ENCODE data around the gene NXNL1.
"Not testable (repeated sequence)": the region's sequence is repeated elsewhere in the genome, so short reads cannot be mapped to it uniquely, and the experiment has no call there.

NXNL1 gene, protein sequence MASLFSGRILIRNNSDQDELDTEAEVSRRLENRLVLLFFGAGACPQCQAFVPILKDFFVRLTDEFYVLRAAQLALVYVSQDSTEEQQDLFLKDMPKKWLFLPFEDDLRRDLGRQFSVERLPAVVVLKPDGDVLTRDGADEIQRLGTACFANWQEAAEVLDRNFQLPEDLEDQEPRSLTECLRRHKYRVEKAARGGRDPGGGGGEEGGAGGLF

GRCh38 chr19:17460372-17461230 lies at the start of gene NXNL1:
Gene NXNL1 (minus strand): TSS chr19:17460926. CDS start chr19:17460869, 57 bp downstream.
- no peaks in the 10 kb centered on the region for H3F3A ChIP-seq (ENCODE audit: insufficient read depth, low read length)
- no peak within 1 kb of the TSS for H3K4me2 ChIP-seq (ENCODE audit: low read depth, low read length)
- H3K9me2 ChIP-seq (replicated peaks; ENCODE audit: insufficient read depth, low read length): no peaks in the 10 kb centered on the region
- TF ChIP-seq EZH2 (optimal IDR thresholded peaks at IDR 0.05; ENCODE audit: low read depth, low read length): no peak
- no peak for TF ChIP-seq CTCF (IDR thresholded peaks at IDR 0.05; ENCODE audit: low read length)
- no peak for TF ChIP-seq EZH2phosphoT487 (IDR thresholded peaks at IDR 0.05; ENCODE audit: low read length)
- no peaks in the 10 kb centered on the region for H3K36me3 ChIP-seq (replicated peaks; ENCODE audit: insufficient read depth, low read length)
- H3K79me2 ChIP-seq (ENCODE audit: low read length): no peaks in the 10 kb centered on the region
- H3K9ac ChIP-seq (ENCODE audit: low read length): no peak within 1 kb of the TSS
- no peaks in the 10 kb centered on the region for H3K9me3 ChIP-seq (replicated peaks; ENCODE audit: insufficient read depth, low read length)
- peaks cover 5% of the 10 kb centered on the region; the same call in 1 of the 2 replicates for H3K4me1 ChIP-seq (ENCODE audit: low read length)
- H3K27ac ChIP-seq (ENCODE audit: low read length): no peak within 1 kb of the TSS
- H4K20me1 ChIP-seq (ENCODE audit: insufficient read depth, low read length): no peaks in the 10 kb centered on the region
- peaks cover 71% of the 10 kb centered on the region for H3K27me3 ChIP-seq (replicated peaks; ENCODE audit: insufficient read depth, low read length)
- no peak for DNase-seq
- no peak within 1 kb of the TSS for H3K4me3 ChIP-seq (ENCODE audit: low read length)
- H2AFZ ChIP-seq (ENCODE audit: low read length): no peak within 1 kb of the TSS

DNA sequence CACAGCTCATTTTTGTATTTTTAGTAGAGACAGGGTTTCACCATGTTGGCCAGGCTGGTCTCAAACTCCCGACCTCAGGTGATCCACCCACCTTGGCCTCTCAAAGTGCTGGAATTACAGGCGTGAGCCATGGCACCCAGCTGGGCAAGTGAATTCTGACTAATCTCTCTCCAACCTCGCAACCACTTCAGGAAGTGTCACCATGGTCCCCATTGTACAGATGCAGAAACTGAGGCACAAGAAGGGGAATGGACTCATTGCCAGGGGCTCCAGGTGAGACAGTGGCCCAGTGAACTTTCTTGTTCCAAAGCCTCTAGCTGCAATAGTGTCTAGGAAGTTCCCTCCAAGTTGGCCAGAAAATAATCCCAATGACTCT lies 47.8 kb upstream of the NXNL1 start:
- not testable (repeated sequence) for H3K36me3 ChIP-seq (replicated peaks; ENCODE audit: insufficient read depth, low read length); H3F3A ChIP-seq (ENCODE audit: insufficient read depth, low read length); DNase-seq; H3K4me3 ChIP-seq (ENCODE audit: low read length); H3K9ac ChIP-seq (ENCODE audit: low read length); H4K20me1 ChIP-seq (ENCODE audit: insufficient read depth, low read length); H3K9me3 ChIP-seq (replicated peaks; ENCODE audit: insufficient read depth, low read length); H3K27ac ChIP-seq (ENCODE audit: low read length); H3K4me1 ChIP-seq (ENCODE audit: low read length); H3K27me3 ChIP-seq (replicated peaks; ENCODE audit: insufficient read depth, low read length); H2AFZ ChIP-seq (ENCODE audit: low read length); H3K4me2 ChIP-seq (ENCODE audit: low read depth, low read length); H3K9me2 ChIP-seq (replicated peaks; ENCODE audit: insufficient read depth, low read length)
- peaks cover 13% of the 10 kb centered on the region for H3K79me2 ChIP-seq (ENCODE audit: low read length)

DNA sequence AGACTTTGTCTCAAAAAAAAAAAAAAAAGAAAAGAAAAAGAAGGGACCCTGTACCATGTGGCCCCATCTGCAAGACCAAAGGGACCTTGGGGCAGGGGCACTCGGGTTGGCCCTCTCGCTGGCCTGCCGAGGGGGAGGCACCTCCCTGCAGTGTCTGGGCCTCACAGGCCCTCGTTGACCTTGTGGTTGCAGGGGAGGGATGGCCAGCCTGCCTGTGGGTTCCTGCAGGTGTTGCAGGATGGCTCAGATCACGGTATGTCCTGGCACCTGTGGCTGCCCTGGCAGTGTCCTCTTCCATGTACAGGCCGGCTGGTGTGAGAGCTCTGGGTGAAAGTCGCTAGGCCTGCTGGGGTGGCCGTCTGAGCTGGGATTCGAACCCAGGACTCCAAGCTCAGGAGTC lies 46.0 kb upstream of the NXNL1 start:
- H3K4me3 ChIP-seq (ENCODE audit: low read length): no peak overlapping the region
- no peaks in the 10 kb centered on the region for H3K4me1 ChIP-seq (ENCODE audit: low read length)
- H2AFZ ChIP-seq (ENCODE audit: low read length): no peak overlapping the region
- H3F3A ChIP-seq (ENCODE audit: insufficient read depth, low read length): peaks cover 4% of the 10 kb centered on the region; the same call in 1 of the 2 replicates
- H3K9me2 ChIP-seq (replicated peaks; ENCODE audit: insufficient read depth, low read length): no peaks in the 10 kb centered on the region
- H3K36me3 ChIP-seq (replicated peaks; ENCODE audit: insufficient read depth, low read length): no peaks in the 10 kb centered on the region
- TF ChIP-seq CTCF (IDR thresholded peaks at IDR 0.05; ENCODE audit: low read length) (no peak), EZH2 (optimal IDR thresholded peaks at IDR 0.05; ENCODE audit: low read depth, low read length) (no peak), EZH2phosphoT487 (IDR thresholded peaks at IDR 0.05; ENCODE audit: low read length) (no peak)
- H3K27me3 ChIP-seq (replicated peaks; ENCODE audit: insufficient read depth, low read length): no peaks in the 10 kb centered on the region
- H3K9ac ChIP-seq (ENCODE audit: low read length): no peak overlapping the region
- H3K27ac ChIP-seq (ENCODE audit: low read length): no peak overlapping the region
- no peak overlapping the region for H3K4me2 ChIP-seq (ENCODE audit: low read depth, low read length)
- no peaks in the 10 kb centered on the region for H4K20me1 ChIP-seq (ENCODE audit: insufficient read depth, low read length)
- no peak for DNase-seq
- no peaks in the 10 kb centered on the region for H3K9me3 ChIP-seq (replicated peaks; ENCODE audit: insufficient read depth, low read length)
- peaks cover 13% of the 10 kb centered on the region for H3K79me2 ChIP-seq (ENCODE audit: low read length)

GRCh38 chr19:17505223-17505622 lies 44.5 kb upstream of the NXNL1 start:
- Histone ChIP-seq H2AFZ (ENCODE audit: low read length) (no peak overlapping the region), H4K20me1 (ENCODE audit: insufficient read depth, low read length) (no peaks in the 10 kb centered on the region), H3K9ac (ENCODE audit: low read length) (no peak overlapping the region), H3F3A (ENCODE audit: insufficient read depth, low read length) (no peaks in the 10 kb centered on the region), H3K4me3 (ENCODE audit: low read length) (no peak overlapping the region), H3K27ac (ENCODE audit: low read length) (no peak overlapping the region), H3K79me2 (ENCODE audit: low read length) (peaks cover 7% of the 10 kb centered on the region), H3K36me3 (replicated peaks; ENCODE audit: insufficient read depth, low read length) (no peaks in the 10 kb centered on the region), H3K9me3 (replicated peaks; ENCODE audit: insufficient read depth, low read length) (no peaks in the 10 kb centered on the region), H3K4me2 (ENCODE audit: low read depth, low read length) (no peak overlapping the region), H3K9me2 (replicated peaks; ENCODE audit: insufficient read depth, low read length) (no peaks in the 10 kb centered on the region), H3K27me3 (replicated peaks; ENCODE audit: insufficient read depth, low read length) (peaks cover 4% of the 10 kb centered on the region; the same call in 1 of the 2 replicates), H3K4me1 (ENCODE audit: low read length) (no peaks in the 10 kb centered on the region)
- TF ChIP-seq EZH2phosphoT487 (IDR thresholded peaks at IDR 0.05; ENCODE audit: low read length) (no peak), CTCF (IDR thresholded peaks at IDR 0.05; ENCODE audit: low read length) (no peak), EZH2 (optimal IDR thresholded peaks at IDR 0.05; ENCODE audit: low read depth, low read length) (no peak)
- DNase-seq: no peak

All from MM.1S (cell line).